Neural crest cell (in vitro differentiated cells): ENCODE measurements around the gene UBL4A. TPM values are rescaled to one million over a fixed set of nuclear protein-coding genes. Genes with fewer than 3 reads are reported as not detected.

Experiments used
- DNase-seq: peaks from one replicate; pipeline ENCODE4 v3.0.0; 2021; ENCODE audit warnings: low read depth, mixed read lengths, low spot score
- H3K27ac Mint-ChIP-seq: one replicate; pipeline ENCODE4 v1.8.0; 2021; ENCODE audit warnings: mild to moderate bottlenecking, mixed read lengths; ENCODE audit not compliant: unreplicated experiment
- H3K27me3 Mint-ChIP-seq: 2 replicates; pipeline ENCODE4 v1.8.0; 2021; ENCODE audit warnings: low read depth, mild to moderate bottlenecking, mixed read lengths
- H3K36me3 Mint-ChIP-seq: 2 replicates; pipeline ENCODE4 v1.8.0; 2021; ENCODE audit warnings: low read depth, mild to moderate bottlenecking, mixed read lengths
- H3K4me1 Mint-ChIP-seq: 2 replicates; pipeline ENCODE4 v1.8.0; 2021; ENCODE audit warnings: mixed read lengths
- H3K4me3 Mint-ChIP-seq: one replicate; pipeline ENCODE4 v1.8.0; 2021; ENCODE audit warnings: mild to moderate bottlenecking, mixed read lengths
- H3K9me3 Mint-ChIP-seq: 2 replicates; pipeline ENCODE4 v1.8.0; 2021; ENCODE audit warnings: mixed read lengths
- CTCF ChIP-seq: fragments of 200-600 bp; sonication (generic); conservative IDR thresholded peaks from 2 replicates; pipeline ENCODE4 v1.5.0; 2021; ENCODE audit warnings: antibody characterized with exemption, mild to moderate bottlenecking
- total RNA-seq: library from RNA; stranded (reverse); gene quantifications from 2 replicates; pipeline ENCODE4 v1.2.1, GENCODE V29; 2021

Gene UBL4A
- total RNA-seq, 1 donor from 2014 or later = 39.2 TPM

- H3K4me1 Mint-ChIP-seq = peaks cover 19% of the 10 kb centered on the region
- peak overlapping the region; percentile 49 for H3K4me3 Mint-ChIP-seq
- no peaks in the 10 kb centered on the region for H3K27me3 Mint-ChIP-seq
- no peaks in the 10 kb centered on the region for H3K9me3 Mint-ChIP-seq
- no peak for TF ChIP-seq CTCF
- no peak for DNase-seq
- no peak overlapping the region for H3K27ac Mint-ChIP-seq
- peaks cover 3% of the 10 kb centered on the region for H3K36me3 Mint-ChIP-seq
Measured at GRCh38 chrX:154439841-154440240, 46.6 kb downstream of the UBL4A start.

- Mint-ChIP-seq H3K36me3 (peaks cover 7% of the 10 kb centered on the region), H3K4me1 (peaks cover 15% of the 10 kb centered on the region), H3K9me3 (no peaks in the 10 kb centered on the region), H3K27ac (peak overlapping the region; percentile 92), H3K4me3 (peak overlapping the region; percentile 95), H3K27me3 (no peaks in the 10 kb centered on the region)
- no peak for TF ChIP-seq CTCF
- DNase-seq = no peak
Measured at GRCh38 chrX:154437971-154438893, 48.2 kb downstream of the UBL4A start.

- no peaks in the 10 kb centered on the region for H3K27me3 Mint-ChIP-seq
- peaks cover 13% of the 10 kb centered on the region for H3K4me1 Mint-ChIP-seq
- H3K9me3 Mint-ChIP-seq = no peaks in the 10 kb centered on the region
- TF ChIP-seq CTCF = no peak
- peak; percentile 45 for DNase-seq
- peak within 1 kb of the TSS; percentile 95 for H3K4me3 Mint-ChIP-seq
- peak within 1 kb of the TSS; percentile 92 for H3K27ac Mint-ChIP-seq
- H3K36me3 Mint-ChIP-seq = peaks cover 8% of the 10 kb centered on the region
Measured at GRCh38 chrX:154436983-154437752, 49.2 kb downstream of the UBL4A start, which contains the start of gene GDI1. Gene GDI1 (plus strand): TSS chrX:154437154. CDS start chrX:154437255, 101 bp downstream.

- no peak for DNase-seq
- peak overlapping the region; percentile 86 for H3K4me3 Mint-ChIP-seq
- H3K9me3 Mint-ChIP-seq = no peaks in the 10 kb centered on the region
- H3K36me3 Mint-ChIP-seq = peaks cover 8% of the 10 kb centered on the region
- no peaks in the 10 kb centered on the region for H3K27me3 Mint-ChIP-seq
- TF ChIP-seq CTCF = no peak
- peaks cover 13% of the 10 kb centered on the region for H3K4me1 Mint-ChIP-seq
- peak overlapping the region; percentile 91 for H3K27ac Mint-ChIP-seq
Measured at GRCh38 chrX:154436374-154436982, 49.9 kb downstream of the UBL4A start.

GRCh38 chrX:154435171-154435733, 51.2 kb downstream of the UBL4A start:
- no peak for TF ChIP-seq CTCF
- H3K4me1 Mint-ChIP-seq = peaks cover 20% of the 10 kb centered on the region
- H3K27ac Mint-ChIP-seq = no peak overlapping the region
- no peaks in the 10 kb centered on the region for H3K27me3 Mint-ChIP-seq
- H3K4me3 Mint-ChIP-seq = peak overlapping the region; percentile 86
- H3K36me3 Mint-ChIP-seq = peaks cover 13% of the 10 kb centered on the region
- DNase-seq = no peak
- no peaks in the 10 kb centered on the region for H3K9me3 Mint-ChIP-seq
